NOMO-1 (cell line): Measurements from ENCODE around the gene MAP4K1.

ENCODE experiments used
- DNase-seq, 2 experiments: peaks; one replicate each; lab custom pipeline; 2025; ENCODE audit not compliant: unreplicated experiment in 2 of 2; lab: John Stamatoyannopoulos, UW

Gene MAP4K1

GRCh38 chr19:38617764-38618589 lies at the start of gene MAP4K1:
Gene MAP4K1 (minus strand): TSS chr19:38617953. CDS start chr19:38617895, 58 bp downstream.
- peak; percentile 61 to 74 for DNase-seq

- no peak for DNase-seq
These were observed 49.1 kb upstream of the MAP4K1 start for GRCh38 chr19:38666663-38667511.

GRCh38 chr19:38665950-38666662 lies 48.4 kb upstream of the MAP4K1 start:
- no peak for DNase-seq

GRCh38 chr19:38665219-38665931 lies 47.6 kb upstream of the MAP4K1 start:
- DNase-seq, result no peak

- peak; percentile 38 to 70 for DNase-seq
These were observed 46.9 kb upstream of the MAP4K1 start for GRCh38 chr19:38664503-38665211.

GRCh38 chr19:38663957-38664502 lies 46.3 kb upstream of the MAP4K1 start:
- DNase-seq, result no peak

GRCh38 chr19:38663156-38663651 lies 45.5 kb upstream of the MAP4K1 start:
- no peak for DNase-seq

GRCh38 chr19:38662537-38663155 lies 44.9 kb upstream of the MAP4K1 start:
- DNase-seq, result no peak

GRCh38 chr19:38661996-38662395 lies 44.2 kb upstream of the MAP4K1 start:
- DNase-seq, result no peak

- DNase-seq, result no peak
These were observed 43.4 kb upstream of the MAP4K1 start for GRCh38 chr19:38661136-38661535.

- no peak for DNase-seq
These were observed 43.0 kb upstream of the MAP4K1 start for GRCh38 chr19:38660724-38661123.

GRCh38 chr19:38658462-38659306 lies 40.9 kb upstream of the MAP4K1 start:
- no peak for DNase-seq

GRCh38 chr19:38657633-38658222 lies 40.0 kb upstream of the MAP4K1 start:
- no peak for DNase-seq

- peak in 1 of 2 experiments; percentile 26 for DNase-seq
These were observed 38.6 kb upstream of the MAP4K1 start for GRCh38 chr19:38656171-38656981.

- no peak for DNase-seq
These were observed 37.5 kb upstream of the MAP4K1 start for GRCh38 chr19:38655148-38655824.

- no peak for DNase-seq
These were observed 36.9 kb upstream of the MAP4K1 start for GRCh38 chr19:38654628-38655055.
